ENCODE measurements around the gene ACTR5. TPM values are rescaled to one million over a fixed set of nuclear protein-coding genes. Genes with fewer than 3 reads are reported as not detected.

Gene ACTR5
- 5.9 and 7.2 TPM in 2 replicates for total RNA-seq
- polyA plus RNA-seq, result 4.4 and 4.9 TPM in 2 replicates
- 3.0 and 4.4 TPM in 2 replicates for polyA plus RNA-seq (2012)
- polyA minus RNA-seq (ENCODE audit: low replicate concordance), result 2.8 and 3.2 TPM in 2 replicates

- Histone ChIP-seq H3K4me2 (ENCODE audit: extremely low read depth, insufficient read depth, low read length) (peak within 1 kb of the TSS; percentile 84), H3K27me3 (ENCODE audit: control insufficient read depth, insufficient read depth, low read length) (no peaks in the 10 kb centered on the region), H4K20me1 (ENCODE audit: control insufficient read depth, extremely low read depth, insufficient read depth, low read length) (no peaks in the 10 kb centered on the region), H3K4me1 (ENCODE audit: control insufficient read depth, extremely low read depth, insufficient read depth, low read length) (no peaks in the 10 kb centered on the region), H3K9ac (ENCODE audit: insufficient read depth, low read length) (peak within 1 kb of the TSS; percentile 76), H3K9me3 (ENCODE audit: control insufficient read depth, insufficient read depth, low read depth, low read length) (no peaks in the 10 kb centered on the region), H2AFZ (ENCODE audit: low read length) (peak within 1 kb of the TSS; percentile 98), H3K79me2 (ENCODE audit: control insufficient read depth, insufficient read depth, low read length) (no peaks in the 10 kb centered on the region), H3K27ac (ENCODE audit: insufficient read depth, low read length) (peak within 1 kb of the TSS; percentile 86), H3K36me3 (ENCODE audit: control insufficient read depth, insufficient read depth, low read length) (peaks cover 1% of the 10 kb centered on the region), H3K4me3 (replicated peaks in 1 of 4; ENCODE audit: control extremely low read depth in 1 of 4, insufficient read depth in 1 of 4, low read depth in 3 of 4, low read length in 4 of 4) (peak within 1 kb of the TSS; percentile 71 to 92 (median 83))
- DNase-seq (ENCODE audit: low read depth in 2 of 2), result peak; percentile 83 to 88
- TF ChIP-seq CTCF (conservative IDR thresholded peaks at IDR 0.05 in 1 of 2, IDR thresholded peaks at IDR 0.05 in 1 of 2; ENCODE audit: low read depth in 1 of 2, low read length in 2 of 2), result no peak
- TF ChIP-seq EZH2 (IDR thresholded peaks at IDR 0.05; ENCODE audit: low read length, missing control alignments), result no peak
These were observed at the start of gene ACTR5 for GRCh38 chr20:38748097-38748860. TSS of gene ACTR5 (plus strand) at chr20:38748460. CDS start at chr20:38748479, 19 bp downstream.

- Histone ChIP-seq H2AFZ (ENCODE audit: low read length) (no peak overlapping the region), H4K20me1 (ENCODE audit: control insufficient read depth, extremely low read depth, insufficient read depth, low read length) (no peaks in the 10 kb centered on the region), H3K27ac (ENCODE audit: insufficient read depth, low read length) (no peak overlapping the region), H3K79me2 (ENCODE audit: control insufficient read depth, insufficient read depth, low read length) (no peaks in the 10 kb centered on the region), H3K4me3 (replicated peaks in 1 of 4; ENCODE audit: control extremely low read depth in 1 of 4, insufficient read depth in 1 of 4, low read depth in 3 of 4, low read length in 4 of 4) (no peak overlapping the region), H3K9me3 (ENCODE audit: control insufficient read depth, insufficient read depth, low read depth, low read length) (no peaks in the 10 kb centered on the region), H3K36me3 (ENCODE audit: control insufficient read depth, insufficient read depth, low read length) (no peaks in the 10 kb centered on the region), H3K9ac (ENCODE audit: insufficient read depth, low read length) (no peak overlapping the region), H3K4me2 (ENCODE audit: extremely low read depth, insufficient read depth, low read length) (no peak overlapping the region), H3K4me1 (ENCODE audit: control insufficient read depth, extremely low read depth, insufficient read depth, low read length) (no peaks in the 10 kb centered on the region), H3K27me3 (ENCODE audit: control insufficient read depth, insufficient read depth, low read length) (no peaks in the 10 kb centered on the region)
- no peak for DNase-seq (ENCODE audit: low read depth in 2 of 2)
- TF ChIP-seq EZH2 (IDR thresholded peaks at IDR 0.05; ENCODE audit: low read length, missing control alignments), result no peak
- TF ChIP-seq CTCF (conservative IDR thresholded peaks at IDR 0.05 in 1 of 2, IDR thresholded peaks at IDR 0.05 in 1 of 2; ENCODE audit: low read depth in 1 of 2, low read length in 2 of 2), result no peak
These were observed 49.7 kb upstream of the ACTR5 start for GRCh38 chr20:38698541-38698940.

GRCh38 chr20:38700141-38700540 lies 48.1 kb upstream of the ACTR5 start:
- H3K4me1 ChIP-seq (ENCODE audit: control insufficient read depth, extremely low read depth, insufficient read depth, low read length), result no peaks in the 10 kb centered on the region
- no peaks in the 10 kb centered on the region for H3K36me3 ChIP-seq (ENCODE audit: control insufficient read depth, insufficient read depth, low read length)
- no peak overlapping the region for H3K4me3 ChIP-seq (replicated peaks in 1 of 4; ENCODE audit: control extremely low read depth in 1 of 4, insufficient read depth in 1 of 4, low read depth in 3 of 4, low read length in 4 of 4)
- H3K79me2 ChIP-seq (ENCODE audit: control insufficient read depth, insufficient read depth, low read length), result no peaks in the 10 kb centered on the region
- H3K27me3 ChIP-seq (ENCODE audit: control insufficient read depth, insufficient read depth, low read length), result peaks cover 2% of the 10 kb centered on the region
- H3K27ac ChIP-seq (ENCODE audit: insufficient read depth, low read length), result no peak overlapping the region
- no peak for DNase-seq (ENCODE audit: low read depth in 2 of 2)
- no peaks in the 10 kb centered on the region for H3K9me3 ChIP-seq (ENCODE audit: control insufficient read depth, insufficient read depth, low read depth, low read length)
- H2AFZ ChIP-seq (ENCODE audit: low read length), result no peak overlapping the region
- no peak for TF ChIP-seq CTCF (conservative IDR thresholded peaks at IDR 0.05 in 1 of 2, IDR thresholded peaks at IDR 0.05 in 1 of 2; ENCODE audit: low read depth in 1 of 2, low read length in 2 of 2)
- no peak for TF ChIP-seq EZH2 (IDR thresholded peaks at IDR 0.05; ENCODE audit: low read length, missing control alignments)
- H4K20me1 ChIP-seq (ENCODE audit: control insufficient read depth, extremely low read depth, insufficient read depth, low read length), result no peaks in the 10 kb centered on the region
- H3K4me2 ChIP-seq (ENCODE audit: extremely low read depth, insufficient read depth, low read length), result no peak overlapping the region
- no peak overlapping the region for H3K9ac ChIP-seq (ENCODE audit: insufficient read depth, low read length)

All from fibroblast of lung (primary cell).